Vein endothelial cell (primary cell): ENCODE data around the gene MEX3D. TPM values are rescaled to one million over a fixed set of nuclear protein-coding genes. Genes with fewer than 3 reads are reported as not detected.

Source experiments
- small RNA-seq: library from RNA; depleted of rRNA; stranded (forward); fragments of <200 nt; gene quantifications from one replicate; pipeline ENCODE3, GENCODE V24; 2012
- total RNA-seq: library from RNA; depleted of rRNA; stranded (reverse); fragments of >200 nt; gene quantifications from 2 replicates; pipeline ENCODE4 v1.2.3, GENCODE V29; 2012

MEX3D gene
- 103 and 152 TPM in 2 replicates for total RNA-seq

DNA sequence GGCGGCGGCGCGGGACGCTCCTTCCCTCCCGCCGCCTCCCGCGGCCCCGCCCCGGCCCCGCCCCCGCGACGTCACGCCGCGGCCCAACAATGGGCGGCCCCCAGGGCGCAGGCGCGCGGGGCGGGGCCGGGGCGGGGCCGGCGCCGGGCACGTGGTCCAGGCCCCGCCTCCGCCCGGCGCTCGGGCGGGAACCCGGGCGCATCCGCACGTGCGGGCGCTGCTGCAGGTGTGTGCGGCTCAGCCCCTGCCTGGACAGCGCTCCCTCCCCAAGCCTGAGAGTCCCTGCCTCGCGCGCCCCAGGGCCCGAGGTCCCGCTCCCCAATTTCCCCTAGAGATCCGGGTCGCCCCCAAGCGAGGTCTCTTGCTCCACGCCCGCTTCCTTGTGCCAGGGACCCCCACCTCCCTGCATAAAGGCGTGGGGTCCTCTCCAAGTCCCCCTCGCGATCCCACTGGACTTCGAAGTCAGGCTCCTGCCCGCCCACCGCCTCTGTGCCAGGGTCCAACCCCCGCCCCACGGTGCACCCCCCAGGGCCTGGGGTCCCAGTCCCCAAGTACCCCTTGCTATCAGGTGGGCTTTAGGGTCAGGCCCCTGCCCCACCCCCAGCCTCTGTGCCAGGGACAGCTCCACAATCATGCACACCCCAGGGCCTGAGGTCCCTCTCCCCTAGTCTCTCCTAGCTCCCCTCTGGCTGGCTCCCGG is at the start of gene MEX3D:
Gene MEX3D (minus strand): TSS at position 6 of the 700 bp plus-strand sequence. CDS start 267 bp downstream, outside the sequence.

DNA sequence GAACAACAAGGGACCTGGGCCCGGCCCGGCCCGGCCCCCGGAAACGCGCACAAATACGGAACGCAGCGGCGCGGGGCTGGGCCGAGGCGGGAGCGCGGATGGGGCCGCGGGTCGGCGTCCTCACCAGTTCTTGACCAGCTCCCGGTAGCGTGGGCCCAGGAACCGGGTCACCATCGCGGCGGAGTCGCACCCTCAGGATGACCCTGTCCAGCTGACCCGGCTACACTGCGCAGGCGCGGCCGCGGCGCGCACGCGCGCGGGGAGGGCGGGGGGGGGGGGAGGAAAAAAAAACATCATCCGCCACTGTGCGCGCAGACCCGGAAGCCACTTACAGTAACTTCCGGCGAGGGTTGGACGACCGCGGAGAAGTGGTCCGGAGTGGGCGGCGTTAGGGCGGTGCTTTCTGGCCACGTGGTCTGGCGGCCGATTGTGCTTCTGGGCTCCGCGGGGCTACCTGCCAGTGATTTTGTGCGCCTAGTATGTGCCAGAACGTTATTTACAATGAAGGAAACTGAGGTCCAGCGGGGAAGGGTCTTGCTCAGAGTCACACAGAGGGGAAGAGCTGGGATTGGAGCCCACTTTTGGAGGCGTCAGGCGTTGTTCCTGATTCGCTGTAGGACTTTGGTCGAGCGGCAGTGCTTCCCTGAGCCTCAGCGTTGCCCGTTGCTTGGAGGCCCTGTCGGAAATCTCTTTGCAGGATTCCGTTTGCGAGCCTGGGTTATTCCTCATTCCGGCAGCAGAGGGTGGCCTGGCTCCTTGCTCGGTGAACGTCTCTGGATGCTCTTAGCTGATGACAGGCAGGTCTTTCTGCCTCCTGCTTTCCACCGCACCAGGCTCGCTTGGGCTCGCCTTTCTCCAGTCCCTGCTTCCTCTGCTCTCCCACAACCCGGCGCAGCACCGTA is 37.4 kb upstream of the MEX3D start, which contains the start of gene UQCR11:
Gene UQCR11 (minus strand): TSS at position 227 of the 902 bp plus-strand sequence. CDS start 53 bp downstream, at position 174.

DNA sequence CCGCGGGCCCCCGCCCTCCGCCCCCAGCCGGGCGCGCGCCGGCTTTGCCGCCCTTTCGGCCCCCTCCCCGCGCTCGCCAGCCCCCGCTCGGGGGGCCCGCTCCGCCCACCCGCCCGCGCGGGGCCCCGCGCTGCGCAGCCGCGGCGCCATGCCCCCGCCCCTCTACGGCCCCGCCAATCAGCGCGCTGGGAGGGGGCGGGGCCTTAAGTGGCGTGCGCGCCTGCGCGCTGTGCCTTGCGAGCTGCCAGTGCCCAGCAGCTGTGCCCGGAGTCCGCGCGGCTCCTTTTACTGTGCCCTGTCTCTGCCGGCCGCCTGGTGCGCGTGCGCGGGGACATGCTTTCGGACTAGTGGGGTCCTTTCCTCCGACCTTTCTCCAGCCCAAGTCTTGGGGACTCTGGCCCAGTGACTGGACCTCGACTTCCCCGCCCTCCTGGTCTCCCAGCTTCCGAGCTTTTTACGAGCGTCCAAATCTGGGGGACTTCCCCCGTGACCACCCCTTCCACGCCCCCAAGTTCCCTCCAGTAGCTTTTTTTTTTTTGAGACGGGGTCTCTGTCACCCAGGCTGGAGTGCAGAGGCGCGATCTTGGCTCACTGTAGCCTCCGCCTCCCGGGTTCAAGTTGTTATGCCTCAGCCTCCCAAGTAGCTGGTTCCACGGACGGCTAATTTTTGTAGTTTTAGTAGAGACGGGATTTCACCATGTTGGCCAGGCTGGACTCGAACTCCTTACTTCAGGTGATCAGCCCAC is 24.8 kb upstream of the MEX3D start, which contains the start of gene MBD3:
Gene MBD3 (minus strand): TSS at position 111 of the 746 bp plus-strand sequence. CDS start 234 bp downstream, outside the sequence.

DNA sequence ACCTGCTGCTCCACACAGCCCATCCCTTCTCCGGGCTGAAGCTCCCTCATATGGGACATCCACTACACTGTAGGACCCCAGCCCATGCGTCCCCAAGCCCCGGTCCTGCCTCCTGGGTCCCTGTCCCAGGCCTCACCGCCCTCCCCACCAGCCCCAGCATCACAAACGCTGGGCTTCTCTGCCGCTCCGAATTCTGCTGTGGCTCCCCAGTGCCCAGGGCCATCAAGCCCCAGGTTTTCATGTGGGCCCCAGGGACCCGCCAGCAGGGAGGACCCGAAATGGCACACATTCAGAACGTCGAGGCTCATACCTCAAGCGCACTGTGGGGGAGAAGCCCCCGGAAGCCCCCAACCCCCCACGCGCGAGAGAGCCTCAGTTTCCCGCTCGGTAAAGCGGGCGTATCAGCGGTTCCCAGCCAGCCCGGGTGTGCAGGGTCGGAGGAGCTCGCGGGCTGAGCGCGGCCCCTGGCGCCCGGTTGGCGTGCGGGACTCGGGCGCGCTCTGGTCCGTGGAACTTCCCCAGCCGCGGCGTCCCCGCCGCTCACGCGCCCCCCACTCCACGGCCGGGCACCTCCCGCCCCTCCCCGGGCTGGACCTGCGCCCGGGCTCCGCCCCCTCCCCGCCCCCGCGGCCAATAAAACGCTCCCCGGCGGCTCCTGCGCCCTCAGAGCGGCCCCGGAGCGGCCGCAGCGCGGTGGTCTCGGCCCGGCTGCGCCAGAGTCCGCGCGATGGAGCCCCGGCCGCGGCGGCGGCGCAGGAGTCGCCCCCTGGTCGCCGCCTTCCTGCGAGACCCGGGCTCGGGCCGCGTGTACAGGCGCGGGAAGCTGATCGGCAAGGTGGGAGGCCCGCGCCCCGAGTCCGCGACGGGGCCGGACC is 44.5 kb downstream of the MEX3D start, which contains the start of gene PLK5:
Gene PLK5 (plus strand): TSS at position 666 of the 875 bp plus-strand sequence. CDS start 2,920 bp downstream, outside the sequence.

DNA sequence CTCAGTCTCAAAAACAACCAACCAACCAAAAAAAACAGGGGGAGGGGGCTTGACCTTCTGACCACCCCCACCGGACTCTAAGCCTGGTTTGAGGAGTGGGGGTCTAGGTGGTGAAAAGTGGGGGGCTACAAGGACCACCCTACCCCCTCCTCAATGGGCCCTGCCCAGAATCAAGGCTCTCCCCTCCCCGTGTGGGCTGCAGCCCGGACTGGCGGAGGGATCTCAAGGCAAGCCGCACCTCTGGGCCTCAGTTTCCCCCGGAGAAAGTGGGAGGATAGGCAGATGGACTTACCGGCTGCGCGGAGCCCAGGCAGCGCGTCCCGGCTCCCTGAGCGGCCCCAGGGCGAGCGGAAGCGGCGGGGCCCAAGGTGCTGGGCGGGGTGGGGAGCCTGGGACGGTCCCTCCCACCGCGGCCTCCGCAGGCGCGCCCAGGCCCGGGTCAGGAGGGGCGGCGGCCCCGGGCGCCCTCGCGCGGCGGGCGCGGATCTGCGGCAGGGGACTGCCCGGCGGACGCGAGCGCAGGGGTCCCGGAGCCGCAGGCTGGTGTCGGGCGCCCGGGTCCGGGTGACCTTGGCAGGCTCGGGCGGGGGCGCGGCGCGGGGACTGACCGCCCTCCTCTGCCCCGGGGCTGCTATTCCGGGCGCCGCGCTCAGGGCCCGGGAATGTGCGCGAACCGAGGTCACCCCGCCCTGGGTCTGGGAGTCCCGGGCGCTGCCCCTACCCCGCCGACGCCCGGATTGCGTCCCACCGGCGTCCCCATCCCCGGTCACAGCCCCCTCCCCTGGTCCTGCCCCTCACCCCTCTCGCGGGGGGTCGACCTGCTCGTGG is 55.2 kb downstream of the MEX3D start, which contains the start of gene ADAMTSL5:
Gene ADAMTSL5 (minus strand): TSS at position 349 of the 828 bp plus-strand sequence. CDS start 2,076 bp downstream, outside the sequence.

Small RNA genes within 50 kb of the gene (small RNA-seq; reads per million reads assigned to genes)
- not detected for gene AC005943.2
- not detected for gene RN7SL477P
- gene RNU6-1223P = not detected

Other genes with a start within 250 kb of the MEX3D start
- 54.9 and 59.0 TPM in 2 replicates for gene NDUFS7, start 184.4 kb downstream of the MEX3D start, total RNA-seq
- gene GAMT, start 166.8 kb downstream of the MEX3D start, total RNA-seq = 20.1 and 31.0 TPM in 2 replicates
- gene DAZAP1, start 160.7 kb downstream of the MEX3D start, total RNA-seq = 63.0 and 78.0 TPM in 2 replicates
- 657 and 725 TPM in 2 replicates for gene RPS15, start 129.9 kb downstream of the MEX3D start, total RNA-seq
- gene APC2, start 118.2 kb downstream of the MEX3D start, total RNA-seq = under 0.01 and 0.10 TPM in 2 replicates
- gene C19orf25, start 89.1 kb downstream of the MEX3D start, total RNA-seq = 26.4 and 31.4 TPM in 2 replicates
- 1.5 and 1.6 TPM in 2 replicates for gene PCSK4, start 78.0 kb downstream of the MEX3D start, total RNA-seq
- 0.86 and 0.98 TPM in 2 replicates for gene REEP6, start 77.1 kb downstream of the MEX3D start, total RNA-seq
- gene ADAMTSL5, start 55.3 kb downstream of the MEX3D start, total RNA-seq = 0.65 TPM in 1 of 2 replicates, not detected in the other
- not detected in 2 replicates for gene PLK5, start 44.2 kb downstream of the MEX3D start, total RNA-seq
- gene MBD3, start 24.5 kb upstream of the MEX3D start, total RNA-seq = 101 and 111 TPM in 2 replicates
- 41.7 and 59.1 TPM in 2 replicates for gene UQCR11, start 37.1 kb upstream of the MEX3D start, total RNA-seq
- 161 and 194 TPM in 2 replicates for gene TCF3, start 84.3 kb upstream of the MEX3D start, total RNA-seq
- gene ONECUT3, start 185.2 kb upstream of the MEX3D start, total RNA-seq = not detected in 2 replicates
- gene ATP8B3, start 244.0 kb upstream of the MEX3D start, total RNA-seq = 1.6 and 1.7 TPM in 2 replicates